Measurements from ENCODE around the gene FGFRL1.
A peak's percentile ranks its signal among the peaks of the same experiment; 100 is the strongest.

Gene FGFRL1

GRCh38 chr4:1047106-1047975 is 35.9 kb downstream of the FGFRL1 start:
- H3K9me3 ChIP-seq (ENCODE audit: insufficient read depth, low read length), result peaks cover 6% of the 10 kb centered on the region; the same call in 1 of the 2 replicates
- H3K4me1 ChIP-seq (ENCODE audit: insufficient read depth, insufficient read length), result peaks cover 27% of the 10 kb centered on the region
- H3K9ac ChIP-seq (ENCODE audit: insufficient read length, low read depth), result peak overlapping the region; percentile 36
- H3K4me3 ChIP-seq (ENCODE audit: insufficient read length, low read depth), result no peak overlapping the region
- H3K27me3 ChIP-seq (ENCODE audit: insufficient read depth, insufficient read length), result peaks cover 37% of the 10 kb centered on the region
- DNase-seq (ENCODE audit: low read depth, low spot score), result no peak
- TF ChIP-seq SUZ12 (IDR thresholded peaks at IDR 0.05; ENCODE audit: extremely low read depth, insufficient read depth, insufficient read length) (no peak), ZNF274 (IDR thresholded peaks at IDR 0.05; ENCODE audit: low read depth, low read length) (no peak), YY1 (IDR thresholded peaks at IDR 0.05; ENCODE audit: insufficient read depth, insufficient read length) (no peak)
- no peaks in the 10 kb centered on the region for H3K36me3 ChIP-seq (ENCODE audit: insufficient read depth, insufficient read length, low read length)

- peaks cover 28% of the 10 kb centered on the region for H3K4me1 ChIP-seq (ENCODE audit: insufficient read depth, insufficient read length)
- peaks cover 6% of the 10 kb centered on the region; the same call in 1 of the 2 replicates for H3K9me3 ChIP-seq (ENCODE audit: insufficient read depth, low read length)
- no peak overlapping the region for H3K4me3 ChIP-seq (ENCODE audit: insufficient read length, low read depth)
- TF ChIP-seq YY1 (IDR thresholded peaks at IDR 0.05; ENCODE audit: insufficient read depth, insufficient read length) (no peak), SUZ12 (IDR thresholded peaks at IDR 0.05; ENCODE audit: extremely low read depth, insufficient read depth, insufficient read length) (no peak), ZNF274 (IDR thresholded peaks at IDR 0.05; ENCODE audit: low read depth, low read length) (no peak)
- DNase-seq (ENCODE audit: low read depth, low spot score), result no peak
- no peak overlapping the region for H3K9ac ChIP-seq (ENCODE audit: insufficient read length, low read depth)
- H3K27me3 ChIP-seq (ENCODE audit: insufficient read depth, insufficient read length), result peaks cover 43% of the 10 kb centered on the region
- no peaks in the 10 kb centered on the region for H3K36me3 ChIP-seq (ENCODE audit: insufficient read depth, insufficient read length, low read length)
Observed at GRCh38 chr4:1047976-1048772, 36.7 kb downstream of the FGFRL1 start.

- no peak overlapping the region for H3K4me3 ChIP-seq (ENCODE audit: insufficient read length, low read depth)
- H3K9ac ChIP-seq (ENCODE audit: insufficient read length, low read depth), result no peak overlapping the region
- no peaks in the 10 kb centered on the region for H3K36me3 ChIP-seq (ENCODE audit: insufficient read depth, insufficient read length, low read length)
- peaks cover 6% of the 10 kb centered on the region; the same call in 1 of the 2 replicates for H3K9me3 ChIP-seq (ENCODE audit: insufficient read depth, low read length)
- TF ChIP-seq ZNF274 (IDR thresholded peaks at IDR 0.05; ENCODE audit: low read depth, low read length) (no peak), YY1 (IDR thresholded peaks at IDR 0.05; ENCODE audit: insufficient read depth, insufficient read length) (no peak), SUZ12 (IDR thresholded peaks at IDR 0.05; ENCODE audit: extremely low read depth, insufficient read depth, insufficient read length) (no peak)
- peaks cover 24% of the 10 kb centered on the region for H3K4me1 ChIP-seq (ENCODE audit: insufficient read depth, insufficient read length)
- H3K27me3 ChIP-seq (ENCODE audit: insufficient read depth, insufficient read length), result peaks cover 45% of the 10 kb centered on the region
- no peak for DNase-seq (ENCODE audit: low read depth, low spot score)
Observed at GRCh38 chr4:1048773-1049590, 37.6 kb downstream of the FGFRL1 start.

GRCh38 chr4:1049591-1049905 is 38.1 kb downstream of the FGFRL1 start:
- TF ChIP-seq SUZ12 (IDR thresholded peaks at IDR 0.05; ENCODE audit: extremely low read depth, insufficient read depth, insufficient read length) (no peak), YY1 (IDR thresholded peaks at IDR 0.05; ENCODE audit: insufficient read depth, insufficient read length) (no peak), ZNF274 (IDR thresholded peaks at IDR 0.05; ENCODE audit: low read depth, low read length) (no peak)
- Histone ChIP-seq H3K36me3 (ENCODE audit: insufficient read depth, insufficient read length, low read length) (no peaks in the 10 kb centered on the region), H3K4me3 (ENCODE audit: insufficient read length, low read depth) (no peak overlapping the region), H3K4me1 (ENCODE audit: insufficient read depth, insufficient read length) (peaks cover 20% of the 10 kb centered on the region), H3K9ac (ENCODE audit: insufficient read length, low read depth) (no peak overlapping the region), H3K27me3 (ENCODE audit: insufficient read depth, insufficient read length) (peaks cover 44% of the 10 kb centered on the region), H3K9me3 (ENCODE audit: insufficient read depth, low read length) (peaks cover 6% of the 10 kb centered on the region; the same call in 1 of the 2 replicates)
- DNase-seq (ENCODE audit: low read depth, low spot score), result no peak

GRCh38 chr4:1050486-1051213 is 39.2 kb downstream of the FGFRL1 start:
- H3K36me3 ChIP-seq (ENCODE audit: insufficient read depth, insufficient read length, low read length), result no peaks in the 10 kb centered on the region
- DNase-seq (ENCODE audit: low read depth, low spot score), result no peak
- H3K4me3 ChIP-seq (ENCODE audit: insufficient read length, low read depth), result no peak overlapping the region
- peaks cover 6% of the 10 kb centered on the region; the same call in 1 of the 2 replicates for H3K9me3 ChIP-seq (ENCODE audit: insufficient read depth, low read length)
- H3K9ac ChIP-seq (ENCODE audit: insufficient read length, low read depth), result no peak overlapping the region
- TF ChIP-seq ZNF274 (IDR thresholded peaks at IDR 0.05; ENCODE audit: low read depth, low read length), result no peak
- no peak for TF ChIP-seq SUZ12 (IDR thresholded peaks at IDR 0.05; ENCODE audit: extremely low read depth, insufficient read depth, insufficient read length)
- TF ChIP-seq YY1 (IDR thresholded peaks at IDR 0.05; ENCODE audit: insufficient read depth, insufficient read length), result no peak
- peaks cover 42% of the 10 kb centered on the region for H3K27me3 ChIP-seq (ENCODE audit: insufficient read depth, insufficient read length)
- peaks cover 12% of the 10 kb centered on the region for H3K4me1 ChIP-seq (ENCODE audit: insufficient read depth, insufficient read length)

GRCh38 chr4:1051472-1051871 is 40.0 kb downstream of the FGFRL1 start:
- peaks cover 14% of the 10 kb centered on the region for H3K4me1 ChIP-seq (ENCODE audit: insufficient read depth, insufficient read length)
- H3K36me3 ChIP-seq (ENCODE audit: insufficient read depth, insufficient read length, low read length), result no peaks in the 10 kb centered on the region
- DNase-seq (ENCODE audit: low read depth, low spot score), result no peak
- H3K9me3 ChIP-seq (ENCODE audit: insufficient read depth, low read length), result peaks cover 6% of the 10 kb centered on the region; the same call in 1 of the 2 replicates
- H3K4me3 ChIP-seq (ENCODE audit: insufficient read length, low read depth), result no peak overlapping the region
- TF ChIP-seq ZNF274 (IDR thresholded peaks at IDR 0.05; ENCODE audit: low read depth, low read length) (no peak), YY1 (IDR thresholded peaks at IDR 0.05; ENCODE audit: insufficient read depth, insufficient read length) (no peak), SUZ12 (IDR thresholded peaks at IDR 0.05; ENCODE audit: extremely low read depth, insufficient read depth, insufficient read length) (no peak)
- H3K9ac ChIP-seq (ENCODE audit: insufficient read length, low read depth), result no peak overlapping the region
- H3K27me3 ChIP-seq (ENCODE audit: insufficient read depth, insufficient read length), result peaks cover 50% of the 10 kb centered on the region
